Measurements from ENCODE around the gene PLA2G12B.

Gene PLA2G12B

DNA sequence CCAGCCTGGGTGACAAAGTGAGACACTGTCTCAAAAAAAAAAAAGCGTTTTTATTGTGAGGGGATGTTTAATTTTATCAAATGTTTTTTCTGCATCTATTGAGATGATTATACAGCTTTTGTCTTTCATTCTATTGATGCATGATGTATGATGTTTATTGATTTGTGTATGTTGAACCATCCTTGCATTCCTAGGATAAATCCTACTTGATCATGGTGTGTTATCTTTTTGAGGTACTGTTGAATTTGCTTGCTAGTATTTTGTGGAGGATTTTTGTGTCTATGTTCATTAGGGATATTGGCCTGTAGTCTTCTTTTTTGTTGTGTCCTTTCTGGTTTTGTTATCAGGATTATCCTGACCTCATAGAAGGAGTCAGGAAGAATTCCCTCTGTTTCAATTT, 22.3 kb upstream of the PLA2G12B start:
- TF ChIP-seq CTCF (IDR thresholded peaks at IDR 0.05; ENCODE audit: poor library complexity, severe bottlenecking): no peak
- H3K4me3 ChIP-seq (ENCODE audit: severe bottlenecking): no peak overlapping the region
- no peak for DNase-seq (ENCODE audit: low spot score)
- no peaks in the 10 kb centered on the region for H3K27me3 ChIP-seq (ENCODE audit: insufficient read depth, poor library complexity, severe bottlenecking)
- H3K27ac ChIP-seq (ENCODE audit: poor library complexity, severe bottlenecking): no peak overlapping the region
- ATAC-seq (ENCODE audit: low read depth): no peak
- H3K4me1 ChIP-seq (ENCODE audit: insufficient read depth, poor library complexity, severe bottlenecking): no peaks in the 10 kb centered on the region
- peaks cover 16% of the 10 kb centered on the region for H3K9me3 ChIP-seq (ENCODE audit: severe bottlenecking)
- H3K36me3 ChIP-seq (ENCODE audit: low read depth): no peaks in the 10 kb centered on the region

GRCh38 chr10:72956001-72956400, 1.4 kb upstream of the PLA2G12B start:
- Histone ChIP-seq H3K9me3 (ENCODE audit: severe bottlenecking) (no peaks in the 10 kb centered on the region), H3K4me3 (ENCODE audit: severe bottlenecking) (no peak overlapping the region), H3K27me3 (ENCODE audit: insufficient read depth, poor library complexity, severe bottlenecking) (no peaks in the 10 kb centered on the region), H3K4me1 (ENCODE audit: insufficient read depth, poor library complexity, severe bottlenecking) (no peaks in the 10 kb centered on the region), H3K27ac (ENCODE audit: poor library complexity, severe bottlenecking) (no peak overlapping the region), H3K36me3 (ENCODE audit: low read depth) (no peaks in the 10 kb centered on the region)
- TF ChIP-seq CTCF (IDR thresholded peaks at IDR 0.05; ENCODE audit: poor library complexity, severe bottlenecking): no peak
- DNase-seq (ENCODE audit: low spot score) (no peak), ATAC-seq (ENCODE audit: low read depth) (no peak)

- Histone ChIP-seq H3K27me3 (ENCODE audit: insufficient read depth, poor library complexity, severe bottlenecking) (no peaks in the 10 kb centered on the region), H3K27ac (ENCODE audit: poor library complexity, severe bottlenecking) (no peak overlapping the region)
Observed at GRCh38 chr10:72954230-72954595, 393 bp downstream of the PLA2G12B start.

GRCh38 chr10:72953687-72954086, 919 bp downstream of the PLA2G12B start:
- no peak for ATAC-seq (ENCODE audit: low read depth)

More at GRCh38 chr10:72954230-72954595, 393 bp downstream of the PLA2G12B start:
- H3K36me3 ChIP-seq (ENCODE audit: low read depth): no peaks in the 10 kb centered on the region
- H3K4me1 ChIP-seq (ENCODE audit: insufficient read depth, poor library complexity, severe bottlenecking): no peaks in the 10 kb centered on the region
- H3K9me3 ChIP-seq (ENCODE audit: severe bottlenecking): no peaks in the 10 kb centered on the region
- no peak overlapping the region for H3K4me3 ChIP-seq (ENCODE audit: severe bottlenecking)
- DNase-seq (ENCODE audit: low spot score): no peak
- no peak for ATAC-seq (ENCODE audit: low read depth)
- TF ChIP-seq CTCF (IDR thresholded peaks at IDR 0.05; ENCODE audit: poor library complexity, severe bottlenecking): no peak

More at GRCh38 chr10:72953687-72954086, 919 bp downstream of the PLA2G12B start:
- Histone ChIP-seq H3K4me3 (ENCODE audit: severe bottlenecking) (no peak overlapping the region), H3K27me3 (ENCODE audit: insufficient read depth, poor library complexity, severe bottlenecking) (no peaks in the 10 kb centered on the region), H3K4me1 (ENCODE audit: insufficient read depth, poor library complexity, severe bottlenecking) (no peaks in the 10 kb centered on the region), H3K9me3 (ENCODE audit: severe bottlenecking) (no peaks in the 10 kb centered on the region), H3K27ac (ENCODE audit: poor library complexity, severe bottlenecking) (no peak overlapping the region), H3K36me3 (ENCODE audit: low read depth) (no peaks in the 10 kb centered on the region)
- no peak for DNase-seq (ENCODE audit: low spot score)
- no peak for TF ChIP-seq CTCF (IDR thresholded peaks at IDR 0.05; ENCODE audit: poor library complexity, severe bottlenecking)
